ENCODE measurements around the gene FYCO1. TPM values are rescaled to one million over a fixed set of nuclear protein-coding genes. Genes with fewer than 3 reads are reported as not detected.
A peak's percentile ranks its signal among the peaks of the same experiment; 100 is the strongest.

FYCO1 gene
- total RNA-seq, 3 donors from 2014 or later (not counting 1 experiment from before 2014, with no cell fraction given) = 23.0 to 28.4 (median 27.5) TPM

GRCh38 chr3:45980819-45981218 is 14.8 kb downstream of the FYCO1 start:
- Histone ChIP-seq H3K4me3 (ENCODE audit: low read length) (no peak overlapping the region), H3K9me3 (ENCODE audit: control insufficient read depth, insufficient read depth, low read length) (no peaks in the 10 kb centered on the region), H3K36me3 (ENCODE audit: control insufficient read depth, insufficient read depth, low read length) (peaks cover 49% of the 10 kb centered on the region), H3K27me3 (ENCODE audit: control insufficient read depth, insufficient read depth, low read length) (no peaks in the 10 kb centered on the region), H3K27ac (ENCODE audit: low read length) (no peak overlapping the region), H3K4me1 (ENCODE audit: control insufficient read depth, insufficient read depth, low read length) (peaks cover 64% of the 10 kb centered on the region)
- H3K4me1 Mint-ChIP-seq = peaks cover 28 to 40% of the 10 kb centered on the region in 2 donors
- no peaks in the 10 kb centered on the region for H3K27me3 Mint-ChIP-seq (ENCODE audit: low read depth in 2 of 2)
- TF ChIP-seq CTCF (IDR thresholded peaks at IDR 0.05) = no peak
- intact Hi-C loops (cut with micrococcal nuclease) = no loop called here
- H3K27ac Mint-ChIP-seq = no peak overlapping the region
- no peaks in the 10 kb centered on the region for H3K9me3 Mint-ChIP-seq
- ATAC-seq (no peak), DNase-seq (no peak)
- 44% methylated on average over 2 of the region's 2 CpGs for WGBS (ENCODE audit: insufficient coverage)
- peaks cover 28% of the 10 kb centered on the region for H3K36me3 Mint-ChIP-seq
- no peak overlapping the region for H3K4me3 Mint-ChIP-seq

GRCh38 chr3:45980229-45980813 is 15.3 kb downstream of the FYCO1 start:
- H3K4me3 Mint-ChIP-seq = no peak overlapping the region
- H3K36me3 Mint-ChIP-seq = peaks cover 28% of the 10 kb centered on the region
- H3K4me3 ChIP-seq (ENCODE audit: low read length) = no peak overlapping the region
- H3K27me3 ChIP-seq (ENCODE audit: control insufficient read depth, insufficient read depth, low read length) = no peaks in the 10 kb centered on the region
- H3K27ac ChIP-seq (ENCODE audit: low read length) = no peak overlapping the region
- TF ChIP-seq CTCF (IDR thresholded peaks at IDR 0.05) = no peak
- peaks cover 33 to 41% of the 10 kb centered on the region in 2 donors for H3K4me1 Mint-ChIP-seq
- DNase-seq (peak in 1 of 2 donors; percentile 39), ATAC-seq (no peak)
- H3K36me3 ChIP-seq (ENCODE audit: control insufficient read depth, insufficient read depth, low read length) = peaks cover 50% of the 10 kb centered on the region
- intact Hi-C loops (cut with micrococcal nuclease) = no loop called here
- no peaks in the 10 kb centered on the region for H3K9me3 Mint-ChIP-seq
- no peak overlapping the region for H3K27ac Mint-ChIP-seq
- 60% methylated on average over 2 of the region's 7 CpGs for WGBS (ENCODE audit: insufficient coverage)
- no peaks in the 10 kb centered on the region for H3K27me3 Mint-ChIP-seq (ENCODE audit: low read depth in 2 of 2)
- H3K4me1 ChIP-seq (ENCODE audit: control insufficient read depth, insufficient read depth, low read length) = peaks cover 66% of the 10 kb centered on the region
- H3K9me3 ChIP-seq (ENCODE audit: control insufficient read depth, insufficient read depth, low read length) = no peaks in the 10 kb centered on the region

GRCh38 chr3:45979378-45979777 is 16.2 kb downstream of the FYCO1 start:
- intact Hi-C loops (cut with micrococcal nuclease) = no loop called here
- ATAC-seq = no peak
- peaks cover 35 to 42% of the 10 kb centered on the region in 2 donors for H3K4me1 Mint-ChIP-seq
- H3K27ac Mint-ChIP-seq = no peak overlapping the region
- Histone ChIP-seq H3K36me3 (ENCODE audit: control insufficient read depth, insufficient read depth, low read length) (peaks cover 58% of the 10 kb centered on the region), H3K4me1 (ENCODE audit: control insufficient read depth, insufficient read depth, low read length) (peaks cover 70% of the 10 kb centered on the region), H3K27me3 (ENCODE audit: control insufficient read depth, insufficient read depth, low read length) (no peaks in the 10 kb centered on the region), H3K4me3 (ENCODE audit: low read length) (no peak overlapping the region), H3K9me3 (ENCODE audit: control insufficient read depth, insufficient read depth, low read length) (no peaks in the 10 kb centered on the region), H3K27ac (ENCODE audit: low read length) (peak overlapping the region; percentile 23)
- H3K36me3 Mint-ChIP-seq = peaks cover 28% of the 10 kb centered on the region
- H3K9me3 Mint-ChIP-seq = no peaks in the 10 kb centered on the region
- 56% methylated on average over 4 of the region's 4 CpGs for WGBS (ENCODE audit: insufficient coverage)
- DNase-seq = no peak
- H3K4me3 Mint-ChIP-seq = no peak overlapping the region
- no peaks in the 10 kb centered on the region for H3K27me3 Mint-ChIP-seq (ENCODE audit: low read depth in 2 of 2)
- TF ChIP-seq CTCF (IDR thresholded peaks at IDR 0.05) = no peak

Measured in natural killer cell (primary cell).